PC-3 (cell line): ENCODE measurements around the gene ELMO2.

Experiments used
- CTCF ChIP-seq: fragments of 300-600 bp; sonication (generic); conservative IDR thresholded peaks from 2 replicates; pipeline ENCODE4 v1.5.1; 2017; ENCODE audit warnings: antibody characterized with exemption, low read depth, mild to moderate bottlenecking, low read length
- EZH2phosphoT487 ChIP-seq: fragments of 300-600 bp; sonication (generic); IDR thresholded peaks from 2 replicates; pipeline ENCODE4 v1.6.1; 2018; ENCODE audit warnings: mild to moderate bottlenecking, antibody characterized with exemption, low read length, borderline replicate concordance

- TF ChIP-seq CTCF (no peak), EZH2phosphoT487 (no peak)
Observed at GRCh38 chr20:46361811-46362210, 44.6 kb downstream of the ELMO2 start.
